ENCODE data around the gene MAP2K3. TPM values are rescaled to one million over a fixed set of nuclear protein-coding genes. Genes with fewer than 3 reads are reported as not detected.
"Not testable (repeated sequence)": the region's sequence is repeated elsewhere in the genome, so short reads cannot be mapped to it uniquely, and the experiment has no call there.

The MAP2K3 gene
- total and polyA plus RNA-seq, 10 of the 15 experiments (the other 5 are each of a cell fraction or from before 2014, with no cell fraction given), result 0.71 to 39.4 (median 18.6) TPM

DNA sequence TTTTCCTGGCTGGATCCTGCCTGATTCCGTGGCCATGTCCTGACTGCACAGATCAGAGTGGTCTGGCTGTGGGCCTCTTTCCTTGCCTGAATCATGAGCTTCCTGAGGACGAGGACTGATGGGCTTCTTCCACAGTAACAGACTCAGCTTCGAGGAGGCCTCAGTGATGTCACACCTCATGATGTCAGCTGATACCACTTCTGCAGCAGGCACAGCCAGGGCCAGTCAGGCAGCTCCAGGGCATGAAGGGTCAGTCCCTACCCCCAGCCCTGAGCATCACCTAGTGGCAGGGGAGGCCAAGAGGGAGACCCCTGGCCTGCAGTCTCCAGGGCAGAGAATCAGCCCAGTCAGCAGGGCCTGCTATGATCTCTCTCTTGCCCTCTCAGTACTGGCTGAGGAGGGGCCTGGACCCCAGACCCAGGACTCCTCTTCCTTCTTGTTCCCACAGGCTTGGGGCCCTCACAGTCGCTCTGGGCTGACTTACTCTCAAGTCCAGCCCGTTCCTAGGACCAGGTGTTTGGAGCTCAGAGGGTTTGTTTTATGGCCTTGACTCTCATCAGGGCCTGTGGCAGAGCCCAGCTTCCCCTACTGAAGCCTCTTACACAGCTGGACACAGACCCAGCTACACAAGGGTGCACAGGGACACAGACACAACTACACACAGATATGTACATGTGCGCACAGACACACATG, 65.0 kb downstream of the MAP2K3 start:
- intact Hi-C loops (cut with micrococcal nuclease; ENCODE audit: unreplicated experiment); H3K4me1 ChIP-seq (ENCODE audit: control insufficient read depth, insufficient read depth, low read length); H3K36me3 ChIP-seq (ENCODE audit: control insufficient read depth in 2 of 2, insufficient read depth in 2 of 2, low read length in 1 of 2); H3K9ac ChIP-seq (ENCODE audit: control insufficient read depth, insufficient read depth, low read length); BruUV-seq (replicated peaks); H3K79me2 ChIP-seq (ENCODE audit: control insufficient read depth, insufficient read depth, low read length); H3K27ac ChIP-seq (ENCODE audit: control insufficient read depth, insufficient read depth); H2AFZ ChIP-seq (ENCODE audit: control insufficient read depth, low read depth, low read length); H4K20me1 ChIP-seq (ENCODE audit: control insufficient read depth, insufficient read depth); H3K4me2 ChIP-seq (ENCODE audit: control insufficient read depth, insufficient read depth); H3K4me3 ChIP-seq; H3K9me3 ChIP-seq (replicated peaks; ENCODE audit: control insufficient read depth, insufficient read depth, low read length); DNase-seq (ENCODE audit: low read depth, low spot score); FAIRE-seq; POLR2A ChIA-PET; ATAC-seq; in situ Hi-C loops (cut with MboI); SMC1A ChIA-PET (ENCODE audit: uncharacterized antibody, unreplicated experiment); CTCF ChIA-PET; H3K27me3 ChIP-seq (replicated peaks in 1 of 2; ENCODE audit: control insufficient read depth in 2 of 2, insufficient read depth in 2 of 2, low read length in 1 of 2): not testable (repeated sequence)
- RAD21 ChIA-PET (ENCODE audit: unreplicated experiment), result interaction anchor here (0.6 kb wide), 1 partner anchor 63 kb away, joined by 3 read pairs; no protein-coding TSS in a partner anchor
- WGBS (ENCODE audit: insufficient coverage, insufficient replicate concordance, low lambda C conversion rate, missing lambda C conversion rate), result 37% methylated on average over 5 of the region's 6 CpGs

DNA sequence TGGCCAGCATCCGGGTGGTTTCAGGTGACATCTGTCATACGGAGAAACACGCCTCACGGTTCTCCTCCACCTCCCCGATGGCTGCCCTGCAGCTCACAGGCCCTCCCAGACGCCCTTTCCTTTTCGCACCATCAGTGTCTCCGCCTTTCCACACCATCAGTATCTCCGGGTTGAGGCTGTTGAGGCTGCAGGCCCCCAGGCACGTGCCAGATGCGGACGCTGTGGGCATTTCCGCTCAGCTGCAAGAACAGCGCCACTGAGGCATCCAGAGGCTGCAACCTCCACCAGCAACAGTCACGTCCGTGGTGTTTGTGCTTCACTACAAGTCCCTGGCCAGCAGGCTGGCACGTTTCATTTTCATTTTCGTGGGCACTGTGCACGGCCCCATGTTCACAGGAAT, 66.0 kb downstream of the MAP2K3 start:
- FAIRE-seq; H3K79me2 ChIP-seq (ENCODE audit: control insufficient read depth, insufficient read depth, low read length); H3K9me3 ChIP-seq (replicated peaks; ENCODE audit: control insufficient read depth, insufficient read depth, low read length); SMC1A ChIA-PET (ENCODE audit: uncharacterized antibody, unreplicated experiment); H2AFZ ChIP-seq (ENCODE audit: control insufficient read depth, low read depth, low read length); H3K4me2 ChIP-seq (ENCODE audit: control insufficient read depth, insufficient read depth); H3K27me3 ChIP-seq (replicated peaks in 1 of 2; ENCODE audit: control insufficient read depth in 2 of 2, insufficient read depth in 2 of 2, low read length in 1 of 2); H3K36me3 ChIP-seq (ENCODE audit: control insufficient read depth in 2 of 2, insufficient read depth in 2 of 2, low read length in 1 of 2); H3K27ac ChIP-seq (ENCODE audit: control insufficient read depth, insufficient read depth); POLR2A ChIA-PET; BruUV-seq (replicated peaks); CTCF ChIA-PET; H3K9ac ChIP-seq (ENCODE audit: control insufficient read depth, insufficient read depth, low read length); H4K20me1 ChIP-seq (ENCODE audit: control insufficient read depth, insufficient read depth); H3K4me3 ChIP-seq; H3K4me1 ChIP-seq (ENCODE audit: control insufficient read depth, insufficient read depth, low read length); intact Hi-C loops (cut with micrococcal nuclease; ENCODE audit: unreplicated experiment); in situ Hi-C loops (cut with MboI); ATAC-seq; DNase-seq (ENCODE audit: low read depth, low spot score); RAD21 ChIA-PET (ENCODE audit: unreplicated experiment): not testable (repeated sequence)
- WGBS (ENCODE audit: insufficient coverage, insufficient replicate concordance, low lambda C conversion rate, missing lambda C conversion rate), result 54% methylated on average over 15 of the region's 19 CpGs
